Neural progenitor cell (in vitro differentiated cells): ENCODE measurements around the gene COX7A2L.

Experiments
- CTCF ChIP-seq: fragments of 200-600 bp; sonication (generic); IDR thresholded peaks from 2 replicates; pipeline ENCODE4 v1.5.1; 2017; ENCODE audit warnings: antibody characterized with exemption, mild to moderate bottlenecking
- EZH2 ChIP-seq: fragments of 200-600 bp; sonication (generic); IDR thresholded peaks from 2 replicates; pipeline ENCODE4 v1.6.1; 2017; ENCODE audit warnings: antibody characterized with exemption, mild to moderate bottlenecking, moderate library complexity

- TF ChIP-seq CTCF (no peak), EZH2 (no peak)
Measured at GRCh38 chr2:42350434-42351063, 10.5 kb downstream of the COX7A2L start.
